ENCODE results near the gene ZNF664. TPM values are rescaled to one million over a fixed set of nuclear protein-coding genes. Genes with fewer than 3 reads are reported as not detected.

The ZNF664 gene
- total and polyA plus RNA-seq, 2 of the 4 experiments (the other 2 are of a cell fraction): 29.9 to 32.6 TPM

DNA sequence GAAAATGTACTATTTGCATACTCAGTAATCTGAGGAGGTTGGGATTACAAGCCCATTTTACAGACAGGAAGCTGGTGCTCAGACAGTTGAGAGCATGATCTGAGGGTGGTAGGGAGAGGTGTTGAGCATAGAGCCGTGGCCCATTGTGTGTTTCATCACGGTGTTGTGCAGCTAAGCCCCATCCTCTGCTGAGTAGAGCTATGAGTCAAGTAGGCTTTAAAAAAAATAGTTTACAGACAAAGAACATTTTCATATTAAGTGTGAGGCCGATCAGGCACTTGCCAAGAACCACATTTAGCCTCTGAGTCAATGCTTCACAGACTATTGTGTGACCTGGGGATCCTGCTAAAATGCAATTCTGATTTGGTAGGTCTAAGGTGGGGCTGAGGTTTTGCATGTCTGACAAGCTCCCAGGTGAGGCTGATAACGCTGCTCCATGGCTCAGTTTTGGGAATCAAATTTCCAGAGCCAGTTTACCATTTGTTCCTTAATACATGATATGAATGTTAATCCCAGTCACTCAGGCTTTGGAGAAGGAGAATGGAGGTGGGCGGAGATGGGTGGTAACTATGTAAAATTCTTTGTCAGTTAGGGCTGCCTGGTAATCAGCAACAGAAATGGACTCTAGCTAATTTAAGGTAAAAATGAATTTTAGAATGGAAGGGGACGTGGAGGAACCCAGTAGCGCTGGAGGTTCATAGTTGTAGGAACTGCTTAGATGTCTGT is 22.2 kb downstream of the ZNF664 start (continued):
- TF ChIP-seq, protein P1, sequence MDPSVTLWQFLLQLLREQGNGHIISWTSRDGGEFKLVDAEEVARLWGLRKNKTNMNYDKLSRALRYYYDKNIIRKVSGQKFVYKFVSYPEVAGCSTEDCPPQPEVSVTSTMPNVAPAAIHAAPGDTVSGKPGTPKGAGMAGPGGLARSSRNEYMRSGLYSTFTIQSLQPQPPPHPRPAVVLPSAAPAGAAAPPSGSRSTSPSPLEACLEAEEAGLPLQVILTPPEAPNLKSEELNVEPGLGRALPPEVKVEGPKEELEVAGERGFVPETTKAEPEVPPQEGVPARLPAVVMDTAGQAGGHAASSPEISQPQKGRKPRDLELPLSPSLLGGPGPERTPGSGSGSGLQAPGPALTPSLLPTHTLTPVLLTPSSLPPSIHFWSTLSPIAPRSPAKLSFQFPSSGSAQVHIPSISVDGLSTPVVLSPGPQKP (IDR thresholded peaks at IDR 0.05; ENCODE audit: borderline replicate concordance, low read depth, low read length): no peak

DNA sequence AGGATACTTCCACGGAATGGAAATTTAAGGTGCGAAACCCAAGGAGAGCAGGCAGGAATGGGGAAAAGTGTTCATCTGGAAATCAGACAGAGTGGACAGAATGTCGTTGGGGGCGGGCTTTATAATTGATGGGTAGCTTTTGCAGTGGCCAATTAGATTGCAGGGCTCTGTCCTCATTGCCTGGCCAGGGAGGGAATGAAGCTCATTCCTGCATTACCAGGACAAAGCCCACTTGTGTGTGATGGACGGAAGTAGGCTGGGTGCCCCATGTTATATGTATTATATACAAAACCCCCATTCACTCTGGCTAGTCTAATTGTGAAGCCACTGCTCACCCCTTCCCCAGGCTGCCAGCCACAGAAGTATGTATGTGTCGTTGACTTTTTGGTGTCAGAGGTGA is 23.6 kb downstream of the ZNF664 start:
- no peak overlapping the region for H3K56ac ChIP-seq (ENCODE audit: extremely low read depth, insufficient read depth, low read length)
- no peak overlapping the region for H3K23ac ChIP-seq (ENCODE audit: low read depth, low read length)
- H2BK5ac ChIP-seq (ENCODE audit: low read depth, low read length, poor library complexity, severe bottlenecking): no peak overlapping the region
- H2BK15ac ChIP-seq (ENCODE audit: low read depth, low read length): no peak overlapping the region
- DNase-seq: no peak
- H3K14ac ChIP-seq (replicated peaks; ENCODE audit: low read depth, low read length): no peak overlapping the region
- H3K4ac ChIP-seq (ENCODE audit: low read depth, low read length): no peak overlapping the region
- ChIA-PET CTCF (interaction anchor here (0.5 to 1.4 kb wide), 2 partner anchors 91 to 100 kb away, joined by 3 read pairs; no protein-coding TSS in a partner anchor), POLR2A (ENCODE audit: unreplicated experiment) (no interaction called here)
- H3K36me3 ChIP-seq (ENCODE audit: control insufficient read depth, insufficient read depth, low read length): peaks cover 13% of the 10 kb centered on the region
- H2BK120ac ChIP-seq (ENCODE audit: low read depth, low read length): no peak overlapping the region
- no peak overlapping the region for H3K18ac ChIP-seq (ENCODE audit: low read depth, low read length)
- no peaks in the 10 kb centered on the region for H3K27me3 ChIP-seq (ENCODE audit: control insufficient read depth, insufficient read depth, low read length)
- no peak overlapping the region for H2BK20ac ChIP-seq (ENCODE audit: low read depth, low read length)
- intact Hi-C loops (cut with micrococcal nuclease): loop anchor here (5.0 kb wide), 1 partner anchor 36 kb away; no protein-coding TSS in a partner anchor
- in situ Hi-C loops (cut with MboI; ENCODE audit: low sequenced_read_pairs): no loop called here
- no peak overlapping the region for H3K9ac ChIP-seq (ENCODE audit: low read depth, low read length)
- dilution Hi-C loops (cut with HindIII; ENCODE audit: low sequenced_read_pairs, unreplicated experiment): no loop called here
- no CpG with 5 or more reads among the region's 6 CpGs for WGBS, 2 experiments (ENCODE audit: extremely low coverage in 2 of 2, insufficient read length in 1 of 2)
- no peak overlapping the region for H3K4me3 ChIP-seq (ENCODE audit: insufficient read depth, low read depth, low read length)
- no TSS peak for BruUV-seq (replicated peaks)
- no peak overlapping the region for H3K4me2 ChIP-seq (ENCODE audit: low read depth, low read length)
- H2AK9ac ChIP-seq (replicated peaks; ENCODE audit: low read depth, low read length, poor library complexity): no peak overlapping the region
- H3K9me3 ChIP-seq (ENCODE audit: control insufficient read depth, insufficient read depth, low read length): no peaks in the 10 kb centered on the region
- peaks cover 16% of the 10 kb centered on the region; the same call in 1 of the 2 replicates for H4K20me1 ChIP-seq (ENCODE audit: insufficient read depth, low read length)
- no peak overlapping the region for H2AFZ ChIP-seq (replicated peaks; ENCODE audit: low read length, poor library complexity)
- H3K9me1 ChIP-seq (ENCODE audit: insufficient read depth, low read length): peaks cover 31% of the 10 kb centered on the region
- no peak overlapping the region for H4K91ac ChIP-seq (ENCODE audit: insufficient read depth, low read depth, low read length)
- H4K5ac ChIP-seq (ENCODE audit: low read depth, low read length): no peak overlapping the region
- peaks cover 24% of the 10 kb centered on the region for H3K4me1 ChIP-seq (ENCODE audit: control insufficient read depth, insufficient read depth, low read length)
- TF ChIP-seq, protein P1 (IDR thresholded peaks at IDR 0.05; ENCODE audit: borderline replicate concordance, low read depth, low read length): no peak
- TF ChIP-seq, protein P2, sequence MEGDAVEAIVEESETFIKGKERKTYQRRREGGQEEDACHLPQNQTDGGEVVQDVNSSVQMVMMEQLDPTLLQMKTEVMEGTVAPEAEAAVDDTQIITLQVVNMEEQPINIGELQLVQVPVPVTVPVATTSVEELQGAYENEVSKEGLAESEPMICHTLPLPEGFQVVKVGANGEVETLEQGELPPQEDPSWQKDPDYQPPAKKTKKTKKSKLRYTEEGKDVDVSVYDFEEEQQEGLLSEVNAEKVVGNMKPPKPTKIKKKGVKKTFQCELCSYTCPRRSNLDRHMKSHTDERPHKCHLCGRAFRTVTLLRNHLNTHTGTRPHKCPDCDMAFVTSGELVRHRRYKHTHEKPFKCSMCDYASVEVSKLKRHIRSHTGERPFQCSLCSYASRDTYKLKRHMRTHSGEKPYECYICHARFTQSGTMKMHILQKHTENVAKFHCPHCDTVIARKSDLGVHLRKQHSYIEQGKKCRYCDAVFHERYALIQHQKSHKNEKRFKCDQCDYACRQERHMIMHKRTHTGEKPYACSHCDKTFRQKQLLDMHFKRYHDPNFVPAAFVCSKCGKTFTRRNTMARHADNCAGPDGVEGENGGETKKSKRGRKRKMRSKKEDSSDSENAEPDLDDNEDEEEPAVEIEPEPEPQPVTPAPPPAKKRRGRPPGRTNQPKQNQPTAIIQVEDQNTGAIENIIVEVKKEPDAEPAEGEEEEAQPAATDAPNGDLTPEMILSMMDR (conservative IDR thresholded peaks at IDR 0.05; ENCODE audit: low read depth, low read length): no peak
- no peak for TF ChIP-seq POLR2A (IDR thresholded peaks at IDR 0.05; ENCODE audit: low read depth, low read length)
- H3K27ac ChIP-seq (ENCODE audit: insufficient read depth, low read length): no peak overlapping the region
- ATAC-seq (ENCODE audit: low read depth): no peak
- no peak overlapping the region for H4K8ac ChIP-seq (ENCODE audit: low read depth in 2 of 2, low read length in 2 of 2)
- H3K79me1 ChIP-seq (ENCODE audit: low read depth in 1 of 2, low read length in 2 of 2): peaks cover 43 to 81% of the 10 kb centered on the region in 2 experiments
- H2AK5ac ChIP-seq (ENCODE audit: low read depth, low read length): no peak overlapping the region

Data from IMR-90 (cell line).